Liver (tissue), 9 donors: ENCODE results near the gene TMEM61. TPM values are rescaled to one million over a fixed set of nuclear protein-coding genes. Genes with fewer than 3 reads are reported as not detected.
A peak's percentile ranks its signal among the peaks of the same experiment; 100 is the strongest.

Source experiments
- DNase-seq: peaks from one replicate; pipeline ENCODE4 v3.0.0-alpha.2; 2017; ENCODE audit warnings: low spot score
- H3K27ac ChIP-seq, 2 donors: one replicate each; pipeline ENCODE4 v1.7.0; 2013; ENCODE audit warnings: inconsistent platforms in 2 of 2, low read length in 2 of 2, control low read depth in 1 of 2, low read depth in 1 of 2, mild to moderate bottlenecking in 1 of 2
- H3K27me3 ChIP-seq, 4 donors: one replicate each; pipeline versions ENCODE4 v1.6.1 to v1.7.0; 2013; ENCODE audit warnings: low read length in 3 of 4, inconsistent platforms in 1 of 4, mild to moderate bottlenecking in 1 of 4, moderate library complexity in 1 of 4; ENCODE audit not compliant: control insufficient read depth in 4 of 4, insufficient read depth in 4 of 4
- H3K36me3 ChIP-seq, 4 donors: one replicate each; pipeline versions ENCODE4 v1.6.1 to v1.7.0; 2013; ENCODE audit warnings: low read length in 3 of 4, mild to moderate bottlenecking in 3 of 4, low read depth in 1 of 4, moderate library complexity in 1 of 4; ENCODE audit not compliant: control insufficient read depth in 4 of 4, insufficient read depth in 3 of 4
- H3K4me1 ChIP-seq, 4 donors: one replicate each; pipeline versions ENCODE4 v1.6.1 to v1.7.0; 2013; ENCODE audit warnings: low read length in 3 of 4, mild to moderate bottlenecking in 3 of 4, moderate library complexity in 1 of 4; ENCODE audit not compliant: control insufficient read depth in 4 of 4, insufficient read depth in 4 of 4
- H3K4me3 ChIP-seq, 3 donors: one replicate each; pipeline versions ENCODE4 v1.6.1 to v1.7.0; 2013; ENCODE audit warnings: low read length in 3 of 3, control low read depth in 1 of 3, low read depth in 1 of 3, mild to moderate bottlenecking in 1 of 3
- H3K9ac ChIP-seq, 2 donors: one replicate each; pipeline ENCODE4 v1.7.0; 2013; ENCODE audit warnings: low read length in 2 of 2, mild to moderate bottlenecking in 2 of 2, moderate library complexity in 2 of 2, control low read depth in 1 of 2, low read depth in 1 of 2
- H3K9me3 ChIP-seq, 4 donors: one replicate each; pipeline versions ENCODE4 v1.6.1 to v1.7.0; 2013; ENCODE audit warnings: low read length in 3 of 4; ENCODE audit not compliant: control insufficient read depth in 4 of 4
- CTCF ChIP-seq: fragments of 150-350 bp; IDR thresholded peaks from 2 replicates; pipeline ENCODE4 v1.5.1; 2017; ENCODE audit warnings: improper control_type of control experiment, low read depth, low read length; ENCODE audit not compliant: missing input control
- FOXA1 ChIP-seq: IDR thresholded peaks from 2 replicates; pipeline ENCODE4 v1.6.1; 2016; ENCODE audit warnings: antibody characterized with exemption
- FOXA2 ChIP-seq: IDR thresholded peaks from 2 replicates; pipeline ENCODE4 v1.6.1; 2016; ENCODE audit warnings: antibody characterized with exemption
- NR2F2 ChIP-seq: IDR thresholded peaks from 2 replicates; pipeline ENCODE4 v1.6.1; 2016; ENCODE audit warnings: antibody characterized with exemption
- RAD21 ChIP-seq, 2 donors: IDR thresholded peaks; 2 replicates each; pipeline ENCODE4 v1.6.1; 2016; ENCODE audit warnings: antibody characterized with exemption in 2 of 2, mild to moderate bottlenecking in 2 of 2
- REST ChIP-seq: IDR thresholded peaks from 2 replicates; pipeline ENCODE4 v1.6.1; 2016; ENCODE audit warnings: antibody characterized with exemption, mild to moderate bottlenecking
- RXRA ChIP-seq, 2 donors: IDR thresholded peaks; 2 replicates each; pipeline ENCODE4 v1.6.1; 2017 to 2018; ENCODE audit warnings: antibody characterized with exemption in 2 of 2, mild to moderate bottlenecking in 1 of 2
- WGBS: extraction: QIAGEN DNeasy Blood & Tissue Kit; methylation state at CpG from one replicate; pipeline ENCODE4 v1.1.7; 2013; 5-methylcytosine and 5-hydroxymethylcytosine counted together
- polyA plus RNA-seq, 2 donors: library from polyadenylated mRNA; stranded (reverse) in 1 of 2; unstranded in 1 of 2; fragments of 200-250 nt in 1 of 2; fragments of >200 nt in 1 of 2; fragmentation: Nextera tagmentation in 1 of 2; extraction: Ambion mirVana in 1 of 2; gene quantifications; one replicate each; pipeline versions ENCODE4 v1.2.1 to v1.2.3, GENCODE V29; 2013 to 2015
- total RNA-seq, 2 donors: library from RNA; depleted of rRNA; stranded (reverse); fragments of >200 nt; gene quantifications; one replicate each; pipeline ENCODE4 v1.2.3, GENCODE V29; 2014
- TF ChIP-seq, protein P1 (sequence below): IDR thresholded peaks from 2 replicates; pipeline ENCODE4 v1.6.1; 2016; ENCODE audit warnings: antibody characterized with exemption
- donor health status: healthy.
- donor health status: healthy.
- donor health status: healthy.
- donor health status: healthy.
- donor health status: healthy.

The TMEM61 gene
- total and polyA plus RNA-seq, 4 donors = not detected

DNA sequence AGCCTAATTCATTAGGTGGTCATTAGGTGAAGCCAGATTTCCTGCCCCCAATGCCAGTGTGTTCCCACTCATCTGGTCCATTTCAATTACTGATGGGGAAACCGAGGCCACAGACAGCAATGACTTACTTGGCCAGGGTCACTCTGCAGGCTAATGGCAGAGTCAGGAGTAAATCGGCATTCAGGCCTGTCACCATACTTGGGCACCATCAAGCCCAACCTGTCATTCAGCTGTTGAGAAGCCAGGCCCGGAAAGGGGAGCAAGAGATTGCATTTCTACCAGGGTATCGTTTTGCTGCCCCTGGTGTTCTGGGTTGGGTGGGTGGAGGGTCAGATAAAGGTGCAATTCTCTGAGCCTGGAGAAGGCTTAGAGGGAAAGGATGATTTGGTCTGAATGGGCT is 8.0 kb upstream of the TMEM61 start:
- H3K9ac ChIP-seq = no peak overlapping the region
- H3K27ac ChIP-seq = no peak overlapping the region
- no peak for TF ChIP-seq REST
- TF ChIP-seq CTCF = no peak
- TF ChIP-seq, protein P1, sequence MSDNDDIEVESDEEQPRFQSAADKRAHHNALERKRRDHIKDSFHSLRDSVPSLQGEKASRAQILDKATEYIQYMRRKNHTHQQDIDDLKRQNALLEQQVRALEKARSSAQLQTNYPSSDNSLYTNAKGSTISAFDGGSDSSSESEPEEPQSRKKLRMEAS = no peak
- TF ChIP-seq NR2F2 = no peak
- no peak for DNase-seq
- no peaks in the 10 kb centered on the region for H3K4me1 ChIP-seq
- 92% methylated on average over 4 of the region's 4 CpGs for WGBS
- H3K9me3 ChIP-seq = no peaks in the 10 kb centered on the region
- H3K27me3 ChIP-seq = no peaks in the 10 kb centered on the region
- no peak overlapping the region for H3K4me3 ChIP-seq
- H3K36me3 ChIP-seq = no peaks in the 10 kb centered on the region

GRCh38 chr1:54973205-54973921 is 7.1 kb upstream of the TMEM61 start:
- DNase-seq = no peak
- no peak overlapping the region for H3K27ac ChIP-seq
- H3K4me1 ChIP-seq = no peaks in the 10 kb centered on the region
- WGBS = 42% methylated on average over 5 of the region's 5 CpGs
- no peaks in the 10 kb centered on the region for H3K27me3 ChIP-seq
- no peaks in the 10 kb centered on the region for H3K36me3 ChIP-seq
- no peaks in the 10 kb centered on the region for H3K9me3 ChIP-seq
- H3K4me3 ChIP-seq = no peak overlapping the region
- peak in 1 of 2 donors; percentile 6 for TF ChIP-seq RXRA (IDR thresholded peaks at IDR 0.05)
- peak; percentile 20 for TF ChIP-seq CTCF
- TF ChIP-seq FOXA1 = peak; percentile 23
- peak; percentile 62 to 65 for TF ChIP-seq RAD21 (IDR thresholded peaks at IDR 0.05)
- no peak for TF ChIP-seq FOXA2
- no peak overlapping the region for H3K9ac ChIP-seq
